Stimulated activated naive CD8-positive, alpha-beta T cell treated with anti-CD3 and anti-CD28 coated beads, Interleukin-15, Interleukin-2, amounts not matched to agents 100 U/mL and 50 U/mL, for 24 hours (primary cell): Measurements from ENCODE around the gene LRIG3.
"Not testable (repeated sequence)": the region's sequence is repeated elsewhere in the genome, so short reads cannot be mapped to it uniquely, and the experiment has no call there.

Source experiments
- ATAC-seq: fragments of 150-1000 bp; cut with Tn5 transposase; one replicate; pipeline ENCODE4 v1.10.0; 2021
- DNase-seq: peaks from one replicate; pipeline ENCODE4 v3.0.0; 2021

Gene LRIG3

GRCh38 chr12:58920102-58920960 lies at the start of gene LRIG3:
Gene LRIG3, minus strand, starts transcription at chr12:58920504. Its CDS starts 269 bp downstream, at chr12:58920235.
- ATAC-seq = no peak

GRCh38 chr12:58969237-58969636 lies 48.9 kb upstream of the LRIG3 start:
- no peak for DNase-seq

More at GRCh38 chr12:58920102-58920960, at the start of gene LRIG3:
- peak; percentile 26 for DNase-seq

GRCh38 chr12:58967561-58967960 lies 47.3 kb upstream of the LRIG3 start:
- DNase-seq (no peak), ATAC-seq (no peak)

More at GRCh38 chr12:58969237-58969636, 48.9 kb upstream of the LRIG3 start:
- ATAC-seq = no peak

GRCh38 chr12:58966939-58967338 lies 46.6 kb upstream of the LRIG3 start:
- DNase-seq = no peak
- ATAC-seq = no peak

- ATAC-seq = no peak
- no peak for DNase-seq
Measured at GRCh38 chr12:58965568-58965967, 45.3 kb upstream of the LRIG3 start.

GRCh38 chr12:58963844-58964243 lies 43.5 kb upstream of the LRIG3 start:
- ATAC-seq (no peak), DNase-seq (no peak)

GRCh38 chr12:58961906-58962305 lies 41.6 kb upstream of the LRIG3 start:
- DNase-seq = no peak
- no peak for ATAC-seq

GRCh38 chr12:58961166-58961565 lies 40.9 kb upstream of the LRIG3 start:
- DNase-seq (no peak), ATAC-seq (no peak)

GRCh38 chr12:58959639-58960300 lies 39.5 kb upstream of the LRIG3 start:
- no peak for ATAC-seq
- no peak for DNase-seq

GRCh38 chr12:58957298-58957697 lies 37.0 kb upstream of the LRIG3 start:
- no peak for DNase-seq
- no peak for ATAC-seq

- DNase-seq (no peak), ATAC-seq (no peak)
Measured at GRCh38 chr12:58955849-58956248, 35.5 kb upstream of the LRIG3 start.

GRCh38 chr12:58954002-58954401 lies 33.7 kb upstream of the LRIG3 start:
- DNase-seq = no peak

GRCh38 chr12:58950739-58951100 lies 30.4 kb upstream of the LRIG3 start:
- ATAC-seq = no peak
- no peak for DNase-seq

More at GRCh38 chr12:58954002-58954401, 33.7 kb upstream of the LRIG3 start:
- ATAC-seq = no peak

- not testable (repeated sequence) for ATAC-seq, DNase-seq
Measured at GRCh38 chr12:58949954-58950738, 29.8 kb upstream of the LRIG3 start.

GRCh38 chr12:58943079-58943478 lies 22.8 kb upstream of the LRIG3 start:
- ATAC-seq (no peak), DNase-seq (no peak)

- DNase-seq (no peak), ATAC-seq (no peak)
Measured at GRCh38 chr12:58942345-58942744, 22.0 kb upstream of the LRIG3 start.

- ATAC-seq = no peak
- DNase-seq = no peak
Measured at GRCh38 chr12:58939399-58940100, 19.2 kb upstream of the LRIG3 start.

- DNase-seq (no peak), ATAC-seq (no peak)
Measured at GRCh38 chr12:58938440-58938839, 18.1 kb upstream of the LRIG3 start.

GRCh38 chr12:58934528-58934927 lies 14.2 kb upstream of the LRIG3 start:
- ATAC-seq (no peak), DNase-seq (no peak)

- DNase-seq (no peak), ATAC-seq (no peak)
Measured at GRCh38 chr12:58932806-58933681, 12.7 kb upstream of the LRIG3 start.

- ATAC-seq (no peak), DNase-seq (no peak)
Measured at GRCh38 chr12:58931518-58931917, 11.2 kb upstream of the LRIG3 start.
